GM23338 (cell line): ENCODE measurements around the gene GNB1L. TPM values are rescaled to one million over a fixed set of nuclear protein-coding genes. Genes with fewer than 3 reads are reported as not detected.

ENCODE experiments used
- ATAC-seq: fragments of 200-7000 bp; cut with Tn5 transposase; 3 replicates; pipeline ENCODE4 v1.9.1; 2020
- DNase-seq: peaks from one replicate; pipeline ENCODE4 v3.0.0-alpha.2; 2015; ENCODE audit warnings: low spot score
- H2AFZ ChIP-seq: fragments of 200-600 bp; sonication (generic); 2 replicates; pipeline ENCODE4 v1.8.0; 2016; ENCODE audit warnings: antibody characterized with exemption, mild to moderate bottlenecking, moderate library complexity
- H3F3A ChIP-seq: fragments of 200-600 bp; sonication (generic); replicated peaks from 2 replicates; pipeline ENCODE4 v1.8.0; 2017; ENCODE audit warnings: antibody characterized with exemption, mixed run types, low read depth
- H3K27ac ChIP-seq: fragments of 200-600 bp; sonication (generic); 2 replicates; pipeline ENCODE4 v1.6.1; 2016; ENCODE audit warnings: low read depth
- H3K27me3 ChIP-seq: fragments of 200-600 bp; sonication (generic); 2 replicates; pipeline ENCODE4 v1.8.0; 2016; ENCODE audit warnings: mild to moderate bottlenecking, mixed run types, moderate library complexity; ENCODE audit not compliant: insufficient read depth
- H3K36me3 ChIP-seq: fragments of 200-600 bp; sonication (generic); 2 replicates; pipeline ENCODE4 v1.8.0; 2016; ENCODE audit warnings: mild to moderate bottlenecking; ENCODE audit not compliant: insufficient read depth
- H3K4me1 ChIP-seq: fragments of 200-600 bp; sonication (generic); 2 replicates; pipeline ENCODE4 v1.8.0; 2016; ENCODE audit warnings: mild to moderate bottlenecking, moderate library complexity; ENCODE audit not compliant: insufficient read depth
- H3K4me2 ChIP-seq: fragments of 200-600 bp; sonication (generic); 2 replicates; pipeline ENCODE4 v1.7.1; 2017; ENCODE audit warnings: mixed run types
- H3K4me3 ChIP-seq: fragments of 200-600 bp; sonication (generic); 2 replicates; pipeline ENCODE4 v1.6.1; 2016; ENCODE audit warnings: mixed run types
- H3K79me2 ChIP-seq: fragments of 200-600 bp; sonication (generic); replicated peaks from 2 replicates; pipeline ENCODE4 v1.8.0; 2017; ENCODE audit warnings: mild to moderate bottlenecking; ENCODE audit not compliant: insufficient read depth
- H3K9me2 ChIP-seq: fragments of 200-600 bp; sonication (generic); 2 replicates; pipeline ENCODE4 v1.8.0; 2017; ENCODE audit not compliant: insufficient read depth
- H4K20me1 ChIP-seq: fragments of 200-600 bp; sonication (generic); replicated peaks from 2 replicates; pipeline ENCODE4 v1.8.0; 2017; ENCODE audit warnings: mild to moderate bottlenecking; ENCODE audit not compliant: insufficient read depth
- H3K27ac Mint-ChIP-seq: 2 replicates; pipeline ENCODE4 v1.8.0; 2020; ENCODE audit warnings: inconsistent platforms, mild to moderate bottlenecking, moderate library complexity, mixed read lengths
- H3K27me3 Mint-ChIP-seq: 3 replicates; pipeline ENCODE4 v1.8.0; 2022; ENCODE audit warnings: low read depth, mild to moderate bottlenecking, moderate library complexity, mixed read lengths, inconsistent platforms; ENCODE audit not compliant: insufficient read depth, poor library complexity
- H3K36me3 Mint-ChIP-seq: 3 replicates; pipeline ENCODE4 v1.8.0; 2021; ENCODE audit warnings: low read depth, mild to moderate bottlenecking, inconsistent platforms, moderate library complexity, mixed read lengths
- H3K4me1 Mint-ChIP-seq: 3 replicates; pipeline ENCODE4 v1.8.0; 2020; ENCODE audit warnings: mild to moderate bottlenecking, inconsistent platforms, mixed read lengths
- H3K4me3 Mint-ChIP-seq: 3 replicates; pipeline ENCODE4 v1.8.0; 2021; ENCODE audit warnings: moderate library complexity, mild to moderate bottlenecking, inconsistent platforms, mixed read lengths
- H3K9me3 Mint-ChIP-seq: 3 replicates; pipeline ENCODE4 v1.8.0; 2020; ENCODE audit warnings: moderate library complexity, mild to moderate bottlenecking, inconsistent platforms, mixed read lengths
- CREB1 ChIP-seq: fragments of 250-450 bp; sonication (Bioruptor Pico); IDR thresholded peaks from 2 replicates; pipeline ENCODE4 v1.5.0; 2020; ENCODE audit warnings: low read depth, mild to moderate bottlenecking, moderate library complexity
- CTCF ChIP-seq, 2 experiments: fragments of 200-600 bp in 1 of 2; sonication (generic) in 1 of 2; conservative IDR thresholded peaks; 2 replicates each; pipeline versions ENCODE4 v1.5.1 to v1.6.1; 2016 to 2017; ENCODE audit warnings: antibody characterized with exemption in 2 of 2, low read depth in 2 of 2, mild to moderate bottlenecking in 2 of 2, moderate library complexity in 1 of 2
- ETS1 ChIP-seq: IDR thresholded peaks from 2 replicates; pipeline ENCODE4 v1.6.1; 2016; ENCODE audit warnings: antibody characterized with exemption
- EZH2 ChIP-seq: fragments of 200-600 bp; sonication (generic); IDR thresholded peaks from one replicate; pipeline ENCODE4 v1.8.0; 2017; ENCODE audit warnings: antibody characterized with exemption, mild to moderate bottlenecking, low read depth; ENCODE audit not compliant: unreplicated experiment
- EZH2phosphoT487 ChIP-seq: fragments of 200-600 bp; sonication (generic); IDR thresholded peaks from one replicate; pipeline ENCODE4 v1.8.1; 2018; ENCODE audit warnings: antibody characterized with exemption; ENCODE audit not compliant: unreplicated experiment
- NANOG ChIP-seq: IDR thresholded peaks from 2 replicates; pipeline ENCODE4 v1.6.1; 2016; ENCODE audit warnings: antibody characterized with exemption, borderline replicate concordance
- POLR2AphosphoS5 ChIP-seq: IDR thresholded peaks from 2 replicates; pipeline ENCODE4 v1.6.1; 2016; ENCODE audit warnings: antibody characterized with exemption, low read depth
- STAT1 ChIP-seq: IDR thresholded peaks from one replicate; pipeline ENCODE4 v1.6.1; 2016; ENCODE audit warnings: antibody characterized with exemption; ENCODE audit not compliant: unreplicated experiment
- ZNF331 ChIP-seq: fragments of 250-450 bp; sonication (Bioruptor Pico); IDR thresholded peaks from 2 replicates; pipeline ENCODE4 v1.5.0; 2020; ENCODE audit warnings: low read depth, mild to moderate bottlenecking, moderate library complexity
- ZNF462 ChIP-seq: fragments of 250-450 bp; sonication (Bioruptor Pico); IDR thresholded peaks from 2 replicates; pipeline ENCODE4 v1.5.0; 2020; ENCODE audit warnings: mild to moderate bottlenecking, moderate library complexity
- polyA plus RNA-seq: library from polyadenylated mRNA; unstranded; fragments of >200 nt; fragmentation: Nextera tagmentation; extraction: Ambion mirVana; gene quantifications from 2 replicates; pipeline ENCODE4 v1.2.1, GENCODE V29; 2016
- total RNA-seq: library from RNA; depleted of rRNA; stranded (reverse); fragments of >200 nt; shearing (Covaris generic); gene quantifications from 2 replicates; pipeline ENCODE4 v1.2.3, GENCODE V29; 2014

GNB1L gene
- total and polyA plus RNA-seq, 2 experiments from 2014 or later, result 15.2 to 27.8 TPM

- TF ChIP-seq ZNF462 (CRISPR knock-in tag) (no peak), STAT1 (no peak), ZNF331 (no peak), POLR2AphosphoS5 (no peak), CTCF (conservative IDR thresholded peaks at IDR 0.05; ENCODE audit: low read depth in 2 of 2) (no peak), CREB1 (CRISPR knock-in tag) (no peak)
Measured at GRCh38 chr22:19824212-19824925, 30.3 kb downstream of the GNB1L start (continued).

- Histone ChIP-seq H3K79me2 (no peaks in the 10 kb centered on the region), H3K27me3 (no peaks in the 10 kb centered on the region), H3F3A (no peaks in the 10 kb centered on the region), H3K4me3 (no peak overlapping the region), H2AFZ (no peak overlapping the region), H3K4me1 (no peaks in the 10 kb centered on the region), H3K27ac (no peak overlapping the region), H3K36me3 (no peaks in the 10 kb centered on the region), H3K4me2 (no peak overlapping the region), H3K9me2 (no peaks in the 10 kb centered on the region), H4K20me1 (no peaks in the 10 kb centered on the region)
- Mint-ChIP-seq H3K9me3 (no peaks in the 10 kb centered on the region; the same call in 1 of the 3 replicates), H3K4me1 (peaks cover 5% of the 10 kb centered on the region; the same call in 2 of the 3 replicates), H3K27me3 (peaks cover 8% of the 10 kb centered on the region), H3K4me3 (no peak overlapping the region), H3K27ac (no peak overlapping the region), H3K36me3 (no peaks in the 10 kb centered on the region)
- DNase-seq (no peak), ATAC-seq (no peak)
- TF ChIP-seq STAT1 (no peak), ZNF331 (no peak), NANOG (no peak), CTCF (conservative IDR thresholded peaks at IDR 0.05; ENCODE audit: low read depth in 2 of 2) (no peak), EZH2 (no peak), EZH2phosphoT487 (no peak), ETS1 (no peak), CREB1 (CRISPR knock-in tag) (no peak)
Measured at GRCh38 chr22:19823902-19824211, 30.8 kb downstream of the GNB1L start.
